Panc1 (cell line): ENCODE data around the gene ASCL1.

Experiments
- POLR2AphosphoS5 ChIP-seq: IDR thresholded peaks from 2 replicates; pipeline ENCODE4 v1.6.1; 2012; ENCODE audit warnings: mild to moderate bottlenecking, low read depth, low read length, moderate library complexity
- SIN3A ChIP-seq: IDR thresholded peaks from 2 replicates; pipeline ENCODE4 v1.6.1; 2012; ENCODE audit warnings: low read depth, mild to moderate bottlenecking, low read length, moderate library complexity, borderline replicate concordance; ENCODE audit not compliant: insufficient read depth
- TCF7L2 ChIP-seq: IDR thresholded peaks from 2 replicates; pipeline ENCODE4 v1.6.1; 2011; ENCODE audit warnings: mild to moderate bottlenecking, low read depth, low read length, inconsistent platforms
- TF ChIP-seq, protein P1 (sequence below), 2 experiments: IDR thresholded peaks; 2 replicates each; pipeline ENCODE4 v1.6.1; 2011 to 2012; ENCODE audit warnings: low read depth in 2 of 2, control low read depth in 1 of 2, low read length in 1 of 2, mild to moderate bottlenecking in 1 of 2, moderate library complexity in 1 of 2; ENCODE audit not compliant: insufficient read depth in 1 of 2
- TF ChIP-seq, protein P2 (sequence below): fragments of 450-650 bp; IDR thresholded peaks from 2 replicates; pipeline ENCODE4 v1.5.1; 2017; ENCODE audit warnings: mild to moderate bottlenecking

DNA sequence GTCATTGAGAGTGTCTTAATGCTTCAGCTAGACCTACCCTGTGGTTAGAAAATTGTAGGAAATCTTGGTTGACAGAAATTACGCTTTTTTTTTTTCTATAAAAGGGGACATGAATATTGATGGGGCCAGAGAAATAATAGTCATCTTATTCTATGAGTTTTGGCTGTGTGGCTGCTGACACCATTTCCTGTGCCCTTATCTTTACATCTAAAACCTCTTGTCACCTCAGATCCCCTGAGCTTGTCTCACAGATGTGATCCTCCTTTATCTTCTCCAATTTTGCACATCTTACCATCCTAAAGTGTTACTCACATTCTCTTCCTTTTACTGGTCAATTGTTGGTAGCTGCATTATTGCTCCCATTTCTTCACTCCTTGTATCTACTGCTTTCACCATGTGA lies 36.1 kb downstream of the ASCL1 start:
- no peak for TF ChIP-seq SIN3A
- TF ChIP-seq, protein P1, sequence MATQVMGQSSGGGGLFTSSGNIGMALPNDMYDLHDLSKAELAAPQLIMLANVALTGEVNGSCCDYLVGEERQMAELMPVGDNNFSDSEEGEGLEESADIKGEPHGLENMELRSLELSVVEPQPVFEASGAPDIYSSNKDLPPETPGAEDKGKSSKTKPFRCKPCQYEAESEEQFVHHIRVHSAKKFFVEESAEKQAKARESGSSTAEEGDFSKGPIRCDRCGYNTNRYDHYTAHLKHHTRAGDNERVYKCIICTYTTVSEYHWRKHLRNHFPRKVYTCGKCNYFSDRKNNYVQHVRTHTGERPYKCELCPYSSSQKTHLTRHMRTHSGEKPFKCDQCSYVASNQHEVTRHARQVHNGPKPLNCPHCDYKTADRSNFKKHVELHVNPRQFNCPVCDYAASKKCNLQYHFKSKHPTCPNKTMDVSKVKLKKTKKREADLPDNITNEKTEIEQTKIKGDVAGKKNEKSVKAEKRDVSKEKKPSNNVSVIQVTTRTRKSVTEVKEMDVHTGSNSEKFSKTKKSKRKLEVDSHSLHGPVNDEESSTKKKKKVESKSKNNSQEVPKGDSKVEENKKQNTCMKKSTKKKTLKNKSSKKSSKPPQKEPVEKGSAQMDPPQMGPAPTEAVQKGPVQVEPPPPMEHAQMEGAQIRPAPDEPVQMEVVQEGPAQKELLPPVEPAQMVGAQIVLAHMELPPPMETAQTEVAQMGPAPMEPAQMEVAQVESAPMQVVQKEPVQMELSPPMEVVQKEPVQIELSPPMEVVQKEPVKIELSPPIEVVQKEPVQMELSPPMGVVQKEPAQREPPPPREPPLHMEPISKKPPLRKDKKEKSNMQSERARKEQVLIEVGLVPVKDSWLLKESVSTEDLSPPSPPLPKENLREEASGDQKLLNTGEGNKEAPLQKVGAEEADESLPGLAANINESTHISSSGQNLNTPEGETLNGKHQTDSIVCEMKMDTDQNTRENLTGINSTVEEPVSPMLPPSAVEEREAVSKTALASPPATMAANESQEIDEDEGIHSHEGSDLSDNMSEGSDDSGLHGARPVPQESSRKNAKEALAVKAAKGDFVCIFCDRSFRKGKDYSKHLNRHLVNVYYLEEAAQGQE (IDR thresholded peaks at IDR 0.05; ENCODE audit: insufficient read depth in 1 of 2, low read depth in 2 of 2, low read length in 1 of 2): no peak
- TF ChIP-seq, protein P2, sequence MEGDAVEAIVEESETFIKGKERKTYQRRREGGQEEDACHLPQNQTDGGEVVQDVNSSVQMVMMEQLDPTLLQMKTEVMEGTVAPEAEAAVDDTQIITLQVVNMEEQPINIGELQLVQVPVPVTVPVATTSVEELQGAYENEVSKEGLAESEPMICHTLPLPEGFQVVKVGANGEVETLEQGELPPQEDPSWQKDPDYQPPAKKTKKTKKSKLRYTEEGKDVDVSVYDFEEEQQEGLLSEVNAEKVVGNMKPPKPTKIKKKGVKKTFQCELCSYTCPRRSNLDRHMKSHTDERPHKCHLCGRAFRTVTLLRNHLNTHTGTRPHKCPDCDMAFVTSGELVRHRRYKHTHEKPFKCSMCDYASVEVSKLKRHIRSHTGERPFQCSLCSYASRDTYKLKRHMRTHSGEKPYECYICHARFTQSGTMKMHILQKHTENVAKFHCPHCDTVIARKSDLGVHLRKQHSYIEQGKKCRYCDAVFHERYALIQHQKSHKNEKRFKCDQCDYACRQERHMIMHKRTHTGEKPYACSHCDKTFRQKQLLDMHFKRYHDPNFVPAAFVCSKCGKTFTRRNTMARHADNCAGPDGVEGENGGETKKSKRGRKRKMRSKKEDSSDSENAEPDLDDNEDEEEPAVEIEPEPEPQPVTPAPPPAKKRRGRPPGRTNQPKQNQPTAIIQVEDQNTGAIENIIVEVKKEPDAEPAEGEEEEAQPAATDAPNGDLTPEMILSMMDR: no peak
- TF ChIP-seq TCF7L2: no peak
- no peak for TF ChIP-seq POLR2AphosphoS5
